Measurements from ENCODE around the gene VARS1.

The VARS1 gene

DNA sequence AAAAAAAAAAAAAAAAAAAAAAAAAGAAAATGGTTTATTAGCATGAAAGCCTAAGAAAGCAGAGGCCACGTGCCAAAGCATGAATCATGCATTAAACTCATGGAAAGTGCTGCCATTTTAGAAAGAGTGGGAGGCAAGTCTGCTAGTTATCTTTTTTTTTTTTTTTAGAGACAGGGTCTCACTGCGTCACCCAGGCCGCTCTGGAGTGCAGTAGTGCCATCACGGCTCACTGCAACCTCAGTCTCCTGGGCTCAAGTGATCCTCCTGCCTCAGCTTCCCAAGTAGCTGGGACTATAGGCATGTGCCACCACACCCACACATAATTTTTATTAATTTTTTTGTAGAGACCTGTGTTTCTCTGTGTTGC, 23.6 kb downstream of the VARS1 start:
- DNase-seq (ENCODE audit: low spot score), result no peak

- no peak for DNase-seq (ENCODE audit: low spot score)
Measured at GRCh38 chr6:31770860-31771259, 24.7 kb downstream of the VARS1 start.

GRCh38 chr6:31769684-31770371, 25.7 kb downstream of the VARS1 start:
- peak; percentile 88 for DNase-seq (ENCODE audit: low spot score)

GRCh38 chr6:31768363-31769257, 26.9 kb downstream of the VARS1 start:
- DNase-seq (ENCODE audit: low spot score), result no peak

DNA sequence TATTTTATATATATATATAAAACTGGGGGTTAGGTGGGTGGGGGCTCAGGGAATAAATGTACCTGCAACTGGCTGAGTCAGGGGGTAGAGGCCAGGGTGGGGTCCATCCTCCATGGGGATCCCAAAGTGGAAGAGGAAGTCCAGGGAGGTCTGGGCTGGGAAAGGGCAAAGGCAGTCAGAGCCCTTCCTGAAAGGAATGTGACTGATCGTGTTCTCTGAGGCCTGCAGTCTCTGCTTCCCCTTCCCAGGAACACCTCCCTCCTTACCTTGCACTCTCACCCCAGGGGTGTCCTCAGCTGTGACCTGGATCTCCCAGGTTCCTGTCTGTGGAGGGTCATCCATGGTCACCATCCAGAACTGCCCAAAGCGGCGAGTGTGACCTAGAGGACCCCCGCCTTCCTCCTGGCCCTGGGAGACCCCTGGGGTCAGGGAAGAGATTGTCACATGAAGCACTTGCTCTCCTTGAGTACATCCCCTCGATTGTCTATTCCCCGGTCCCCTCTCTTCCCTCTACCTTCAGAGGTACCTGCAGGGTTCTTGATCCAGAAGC, 28.4 kb downstream of the VARS1 start:
- no peak for DNase-seq (ENCODE audit: low spot score)

GRCh38 chr6:31765910-31766794, 29.4 kb downstream of the VARS1 start:
- peak; percentile 71 for DNase-seq (ENCODE audit: low spot score)

DNA sequence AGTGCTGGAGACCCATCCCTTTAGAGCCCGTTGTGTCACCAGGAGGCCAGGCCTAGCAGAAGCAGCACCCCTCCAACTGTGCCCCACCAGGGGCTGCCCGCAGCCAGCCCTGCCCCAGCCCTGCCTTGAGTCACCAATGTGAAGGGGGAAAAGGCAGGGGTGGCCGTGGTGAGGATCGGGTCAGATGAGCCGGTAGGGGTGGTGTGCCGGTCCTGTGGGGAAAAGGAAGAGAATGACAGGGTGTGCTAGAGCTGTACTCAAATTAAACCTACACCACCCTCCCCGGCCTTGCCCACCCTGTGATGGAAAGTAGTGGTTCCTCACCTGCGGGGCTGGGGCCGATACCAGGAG, 30.0 kb downstream of the VARS1 start:
- DNase-seq (ENCODE audit: low spot score), result no peak

DNA sequence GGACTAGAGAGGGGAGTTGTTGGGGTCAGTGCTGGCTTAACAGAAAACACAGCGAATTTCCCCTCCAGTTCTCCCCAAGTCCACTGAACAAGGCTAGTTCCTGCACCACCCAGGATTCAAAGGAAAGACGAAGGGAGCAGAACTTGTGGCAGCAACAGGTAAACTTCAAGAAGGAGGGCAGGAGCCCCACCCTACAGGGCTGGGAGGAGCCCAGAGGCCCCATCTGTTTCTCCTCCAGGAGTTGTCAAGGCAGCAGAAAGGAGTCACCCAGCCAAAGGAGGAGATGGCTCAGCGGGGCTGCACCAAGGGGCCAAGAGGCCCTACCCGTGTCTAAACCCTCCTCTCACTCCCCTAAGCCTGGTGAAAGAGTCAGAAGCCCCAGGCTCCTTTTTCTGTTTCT, 31.4 kb downstream of the VARS1 start:
- DNase-seq (ENCODE audit: low spot score), result no peak

DNA sequence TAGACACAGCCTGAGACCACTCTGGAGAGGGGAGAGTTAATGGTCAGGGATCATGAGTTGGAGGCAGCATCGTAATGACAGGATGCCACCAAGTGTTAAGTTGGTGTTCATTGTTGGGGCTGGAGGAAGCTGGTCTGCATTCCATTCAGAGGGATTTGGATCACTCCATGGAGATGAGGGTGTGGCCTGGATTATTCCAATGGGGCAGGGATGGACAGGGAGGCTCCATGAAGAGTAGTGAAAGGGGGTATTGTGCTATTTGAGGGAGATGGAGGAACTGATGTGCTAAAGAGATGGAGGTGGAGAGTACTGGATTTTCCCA, 32.0 kb downstream of the VARS1 start:
- DNase-seq (ENCODE audit: low spot score), result peak; percentile 92

DNA sequence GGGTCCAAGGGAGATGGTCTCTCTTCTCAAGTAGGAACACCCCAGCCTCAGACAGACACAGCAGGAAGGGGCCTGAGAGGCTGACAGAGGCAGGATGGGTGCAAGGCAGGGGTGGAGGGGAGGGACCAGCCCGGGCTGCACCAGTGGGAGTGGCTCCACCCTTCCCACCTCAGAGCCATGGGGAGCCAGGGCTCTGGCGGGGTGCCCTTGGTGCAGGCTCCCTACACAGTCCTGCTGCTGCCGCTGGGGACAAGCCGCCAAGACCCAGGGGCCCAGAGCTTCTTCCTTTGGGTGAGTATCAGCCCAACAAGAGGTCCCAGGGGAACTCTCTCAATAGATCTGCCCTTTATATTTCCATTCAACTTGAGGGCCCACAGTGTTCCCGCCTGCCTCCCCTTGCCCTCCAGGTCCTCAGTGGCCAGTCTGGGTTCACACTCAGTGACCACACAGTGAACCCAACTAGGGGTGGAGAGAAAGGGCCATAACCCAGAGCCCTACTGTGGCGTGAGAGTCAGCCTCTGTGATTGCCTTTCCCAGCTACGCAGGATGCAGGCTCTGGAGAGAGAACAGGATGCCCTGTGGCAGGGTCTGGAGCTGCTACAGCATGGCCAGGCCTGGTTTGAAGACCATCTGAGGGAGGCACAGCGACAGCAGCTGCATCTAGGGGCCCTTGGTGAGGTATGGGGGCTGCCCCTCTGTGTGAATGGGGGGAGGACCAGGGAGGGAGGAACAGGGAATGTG, 32.5 kb downstream of the VARS1 start:
- no peak for DNase-seq (ENCODE audit: low spot score)

DNA sequence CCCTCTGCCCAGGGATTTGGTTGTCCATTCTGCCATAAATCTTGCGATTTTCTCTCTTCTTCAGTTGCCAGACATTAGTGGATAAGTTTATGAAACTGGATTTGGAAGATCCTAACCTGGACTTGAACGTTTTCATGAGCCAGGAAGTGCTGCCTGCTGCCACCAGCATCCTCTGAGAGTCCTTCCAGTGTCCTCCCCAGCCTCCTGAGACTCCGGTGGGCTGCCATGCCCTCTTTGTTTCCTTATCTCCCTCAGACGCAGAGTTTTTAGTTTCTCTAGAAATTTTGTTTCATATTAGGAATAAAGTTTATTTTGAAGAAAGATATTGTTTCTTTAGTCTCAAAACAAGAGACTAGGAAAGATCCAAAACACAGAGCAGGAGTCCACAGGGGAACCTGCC, 33.2 kb downstream of the VARS1 start, which contains the start of gene SAPCD1:
TSS of gene SAPCD1 (plus strand) at position 301 of the 400 bp plus-strand sequence. CDS start 399 bp downstream, outside the sequence.
- DNase-seq (ENCODE audit: low spot score), result no peak

- no peak for DNase-seq (ENCODE audit: low spot score)
Measured at GRCh38 chr6:31761343-31761742, 34.2 kb downstream of the VARS1 start.

DNA sequence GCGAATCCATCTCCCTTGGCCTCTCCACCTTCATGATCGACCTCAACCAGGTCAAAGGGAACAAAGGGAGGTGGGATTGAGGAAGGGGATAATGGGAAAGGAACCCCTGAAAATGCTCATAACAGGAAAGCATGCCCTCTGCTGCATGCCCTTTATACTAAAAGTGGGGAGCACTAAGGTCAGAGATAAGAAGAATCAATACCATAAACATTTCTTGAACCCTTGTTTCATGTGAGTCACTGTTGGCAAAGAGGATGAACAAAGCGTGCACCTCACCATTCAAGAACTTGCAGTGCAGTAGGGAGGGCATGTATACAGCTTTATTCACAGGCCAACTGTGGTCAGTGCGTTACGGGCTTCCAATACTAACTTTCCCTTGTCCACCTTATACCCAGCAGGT, 34.8 kb downstream of the VARS1 start:
- no peak for DNase-seq (ENCODE audit: low spot score)

- DNase-seq (ENCODE audit: low spot score), result no peak
Measured at GRCh38 chr6:31758281-31758680, 37.3 kb downstream of the VARS1 start.

DNA sequence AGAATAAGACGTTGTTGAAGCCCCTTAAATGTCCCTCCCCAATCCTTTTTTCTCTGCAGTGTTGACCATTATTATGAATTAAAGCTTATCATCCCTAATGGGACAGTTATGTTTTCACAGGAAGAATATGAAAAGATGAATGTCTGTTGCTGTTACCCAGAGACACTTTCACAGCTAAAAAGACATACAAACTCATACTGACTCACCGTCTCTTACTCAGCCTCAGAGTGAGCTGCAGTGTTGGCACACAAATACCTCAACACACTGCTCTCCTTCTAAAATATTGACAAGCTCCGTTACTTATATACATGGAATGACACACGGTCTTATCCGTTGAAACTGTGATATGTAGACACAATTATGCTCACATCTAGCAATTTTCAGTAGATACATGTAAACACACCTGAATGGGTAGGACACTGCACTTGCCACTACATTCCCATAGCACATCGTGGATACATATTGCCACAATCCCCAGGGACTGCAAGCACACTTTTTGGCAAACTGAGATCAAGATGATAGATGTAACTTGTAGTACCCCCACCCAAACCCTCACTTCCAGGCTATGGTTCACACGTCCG, 42.7 kb downstream of the VARS1 start:
- DNase-seq (ENCODE audit: low spot score), result peak; percentile 74

- no peak for DNase-seq (ENCODE audit: low spot score)
Measured at GRCh38 chr6:31750411-31751022, 45.0 kb downstream of the VARS1 start.

DNA sequence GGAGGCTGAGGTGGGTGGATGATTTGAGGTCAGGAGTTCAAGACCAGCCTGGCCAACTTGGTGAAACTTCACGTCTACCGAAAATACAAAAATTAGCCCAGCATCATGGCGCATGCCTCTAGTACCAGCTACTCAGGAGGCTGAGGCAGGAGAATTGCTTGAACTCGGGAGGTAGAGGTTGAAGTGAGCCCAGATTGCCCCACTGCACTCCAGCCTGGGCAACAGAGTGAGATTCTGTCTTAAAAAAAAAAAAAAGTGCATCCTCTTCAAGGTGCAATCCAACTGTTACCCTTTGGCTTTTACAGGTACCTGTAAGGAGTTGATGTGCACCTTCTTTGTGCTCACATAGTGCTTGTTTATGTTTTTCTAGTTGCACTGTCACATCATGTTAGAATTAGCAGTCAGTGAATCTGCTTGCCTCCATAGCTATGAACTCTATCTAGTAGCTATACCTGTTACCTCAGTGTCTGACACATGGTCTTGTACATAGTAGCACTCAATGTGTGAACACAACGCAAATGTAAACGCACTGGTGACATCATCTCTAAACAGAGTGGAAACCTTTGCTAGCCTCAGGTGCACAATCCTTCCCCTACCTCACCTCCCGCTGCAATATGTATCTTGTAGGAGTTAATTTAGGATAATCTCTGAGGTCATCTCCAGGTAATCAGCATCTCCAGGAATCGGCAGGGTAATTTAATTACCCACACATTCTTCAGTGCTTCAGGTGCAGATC, 46.1 kb downstream of the VARS1 start:
- DNase-seq (ENCODE audit: low spot score), result no peak
